Measurements from ENCODE around the gene PHB1.

DNA sequence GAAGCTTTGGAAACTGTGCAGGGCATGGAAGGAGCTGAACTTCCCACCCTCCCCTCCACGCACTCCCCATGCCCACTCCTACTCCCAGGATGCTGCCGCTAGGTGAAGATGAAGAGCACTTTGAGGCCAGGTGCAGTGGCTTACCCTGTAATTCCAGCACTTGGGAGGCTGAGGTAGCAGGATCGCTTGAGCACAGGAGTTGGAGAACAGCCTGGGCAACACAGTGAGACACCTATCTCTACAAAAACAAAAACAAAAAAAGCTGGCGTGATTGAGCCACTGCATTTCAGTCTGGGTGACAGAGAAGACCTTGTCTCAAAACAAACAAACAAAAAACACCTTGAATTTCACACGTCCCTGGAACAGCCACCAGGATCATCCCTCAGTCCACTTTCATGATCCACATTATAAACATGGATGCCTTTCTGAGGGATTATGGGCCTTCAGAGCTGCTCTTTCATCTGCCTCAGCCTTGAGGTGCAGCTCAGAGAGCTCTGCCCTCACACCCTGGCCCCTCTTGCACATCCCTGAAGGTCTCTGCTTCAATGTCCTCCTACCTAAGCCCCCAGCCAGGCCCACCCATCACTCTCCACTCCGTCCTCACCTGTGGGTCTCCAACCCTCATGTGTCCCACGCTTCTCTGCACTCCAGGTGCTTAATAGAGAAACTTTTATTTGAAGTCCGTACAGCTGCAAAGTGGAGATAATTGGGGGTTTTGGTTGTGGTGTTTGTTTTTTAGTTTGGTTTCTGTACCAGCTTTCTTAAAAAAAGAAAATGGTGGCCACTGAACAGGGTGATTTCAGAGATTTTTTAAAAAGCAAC lies 25.8 kb downstream of the PHB1 start:
- TF ChIP-seq, protein P1, sequence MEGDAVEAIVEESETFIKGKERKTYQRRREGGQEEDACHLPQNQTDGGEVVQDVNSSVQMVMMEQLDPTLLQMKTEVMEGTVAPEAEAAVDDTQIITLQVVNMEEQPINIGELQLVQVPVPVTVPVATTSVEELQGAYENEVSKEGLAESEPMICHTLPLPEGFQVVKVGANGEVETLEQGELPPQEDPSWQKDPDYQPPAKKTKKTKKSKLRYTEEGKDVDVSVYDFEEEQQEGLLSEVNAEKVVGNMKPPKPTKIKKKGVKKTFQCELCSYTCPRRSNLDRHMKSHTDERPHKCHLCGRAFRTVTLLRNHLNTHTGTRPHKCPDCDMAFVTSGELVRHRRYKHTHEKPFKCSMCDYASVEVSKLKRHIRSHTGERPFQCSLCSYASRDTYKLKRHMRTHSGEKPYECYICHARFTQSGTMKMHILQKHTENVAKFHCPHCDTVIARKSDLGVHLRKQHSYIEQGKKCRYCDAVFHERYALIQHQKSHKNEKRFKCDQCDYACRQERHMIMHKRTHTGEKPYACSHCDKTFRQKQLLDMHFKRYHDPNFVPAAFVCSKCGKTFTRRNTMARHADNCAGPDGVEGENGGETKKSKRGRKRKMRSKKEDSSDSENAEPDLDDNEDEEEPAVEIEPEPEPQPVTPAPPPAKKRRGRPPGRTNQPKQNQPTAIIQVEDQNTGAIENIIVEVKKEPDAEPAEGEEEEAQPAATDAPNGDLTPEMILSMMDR (IDR thresholded peaks at IDR 0.05), result no peak
- TF ChIP-seq POLR2A (IDR thresholded peaks at IDR 0.05) (no peak), POLR2AphosphoS5 (IDR thresholded peaks at IDR 0.05) (no peak), EP300 (IDR thresholded peaks at IDR 0.05) (no peak)
